Retinal pigment epithelial cell (primary cell): ENCODE results near the gene GLCE.
A peak's percentile ranks its signal among the peaks of the same experiment; 100 is the strongest.

Experiments
- DNase-seq: peaks from one replicate; pipeline ENCODE4 v3.0.0-alpha.2; 2010; ENCODE audit warnings: low read depth
- H3K4me3 ChIP-seq: 2 replicates; pipeline ENCODE4 v1.5.1; 2011; ENCODE audit warnings: mild to moderate bottlenecking, low read length, control low read depth, moderate library complexity
- TF ChIP-seq, protein P1 (sequence below): conservative IDR thresholded peaks from 2 replicates; pipeline ENCODE4 v1.5.1; 2011; ENCODE audit warnings: low read depth, low read length, control low read depth, inconsistent platforms

GLCE gene

DNA sequence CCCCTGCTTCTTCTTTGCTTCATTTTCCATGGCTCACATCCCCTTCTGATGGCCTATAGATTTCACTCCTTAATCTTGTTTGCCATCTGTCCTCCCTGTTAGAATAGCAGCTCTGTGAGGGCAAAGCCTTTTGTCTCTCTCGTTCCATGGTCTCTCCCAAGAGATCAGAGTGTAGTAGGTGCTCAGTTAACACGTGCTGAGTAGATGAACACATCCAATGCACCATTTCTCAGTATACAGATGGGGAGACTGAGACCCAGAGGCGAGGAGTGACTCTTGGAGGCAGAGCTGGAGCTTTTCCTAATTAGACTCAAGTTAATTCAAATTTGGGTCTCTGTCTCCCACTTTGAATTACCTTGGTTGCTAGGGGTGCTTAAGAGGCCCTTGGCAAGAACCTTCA lies 142.5 kb downstream of the GLCE start:
- H3K4me3 ChIP-seq = no peak overlapping the region
- no peak for DNase-seq
- TF ChIP-seq, protein P1, sequence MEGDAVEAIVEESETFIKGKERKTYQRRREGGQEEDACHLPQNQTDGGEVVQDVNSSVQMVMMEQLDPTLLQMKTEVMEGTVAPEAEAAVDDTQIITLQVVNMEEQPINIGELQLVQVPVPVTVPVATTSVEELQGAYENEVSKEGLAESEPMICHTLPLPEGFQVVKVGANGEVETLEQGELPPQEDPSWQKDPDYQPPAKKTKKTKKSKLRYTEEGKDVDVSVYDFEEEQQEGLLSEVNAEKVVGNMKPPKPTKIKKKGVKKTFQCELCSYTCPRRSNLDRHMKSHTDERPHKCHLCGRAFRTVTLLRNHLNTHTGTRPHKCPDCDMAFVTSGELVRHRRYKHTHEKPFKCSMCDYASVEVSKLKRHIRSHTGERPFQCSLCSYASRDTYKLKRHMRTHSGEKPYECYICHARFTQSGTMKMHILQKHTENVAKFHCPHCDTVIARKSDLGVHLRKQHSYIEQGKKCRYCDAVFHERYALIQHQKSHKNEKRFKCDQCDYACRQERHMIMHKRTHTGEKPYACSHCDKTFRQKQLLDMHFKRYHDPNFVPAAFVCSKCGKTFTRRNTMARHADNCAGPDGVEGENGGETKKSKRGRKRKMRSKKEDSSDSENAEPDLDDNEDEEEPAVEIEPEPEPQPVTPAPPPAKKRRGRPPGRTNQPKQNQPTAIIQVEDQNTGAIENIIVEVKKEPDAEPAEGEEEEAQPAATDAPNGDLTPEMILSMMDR = no peak

DNA sequence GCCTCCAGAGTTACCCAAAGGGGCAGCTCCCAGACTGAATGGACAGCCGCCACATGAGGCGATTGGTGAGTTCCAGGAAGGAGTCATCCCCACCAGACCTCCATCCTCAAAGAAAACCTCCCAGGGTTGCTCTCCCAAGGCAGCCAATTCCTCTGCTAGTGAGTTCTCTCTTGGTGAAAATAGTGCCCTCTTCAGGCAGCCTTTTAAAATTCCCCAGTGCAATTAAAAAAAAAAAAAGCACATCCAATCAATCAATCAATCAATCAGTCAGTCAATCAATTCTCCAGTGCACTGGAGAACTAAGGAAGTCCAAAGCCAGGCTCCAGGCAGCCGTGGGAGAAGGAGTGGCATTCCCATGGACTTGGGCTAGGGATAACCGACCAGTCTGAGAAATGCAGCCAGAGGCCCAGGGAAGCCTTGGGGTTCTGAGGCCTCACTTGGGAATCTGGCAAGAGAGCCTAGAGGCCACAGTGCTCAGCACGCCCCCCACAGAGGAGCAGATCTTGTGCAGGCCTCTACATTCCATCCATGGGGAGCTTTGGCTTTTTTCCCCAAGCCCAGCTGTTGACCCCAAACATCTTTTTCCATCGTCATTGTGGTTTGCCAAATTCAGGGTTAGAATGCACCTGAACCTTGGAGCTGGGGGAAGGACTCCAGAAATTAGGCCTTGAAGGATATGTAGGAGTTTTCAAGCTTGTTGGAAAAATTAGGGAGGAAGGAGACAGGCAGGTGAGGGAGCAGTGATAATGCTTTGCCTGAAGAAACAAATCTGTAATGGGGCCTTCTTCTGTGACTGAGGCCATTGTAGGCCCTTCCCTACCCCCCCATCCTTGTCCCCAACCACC lies 143.1 kb downstream of the GLCE start:
- TF ChIP-seq, protein P1 = peak; percentile 31
- H3K4me3 ChIP-seq = no peak overlapping the region
- no peak for DNase-seq

DNA sequence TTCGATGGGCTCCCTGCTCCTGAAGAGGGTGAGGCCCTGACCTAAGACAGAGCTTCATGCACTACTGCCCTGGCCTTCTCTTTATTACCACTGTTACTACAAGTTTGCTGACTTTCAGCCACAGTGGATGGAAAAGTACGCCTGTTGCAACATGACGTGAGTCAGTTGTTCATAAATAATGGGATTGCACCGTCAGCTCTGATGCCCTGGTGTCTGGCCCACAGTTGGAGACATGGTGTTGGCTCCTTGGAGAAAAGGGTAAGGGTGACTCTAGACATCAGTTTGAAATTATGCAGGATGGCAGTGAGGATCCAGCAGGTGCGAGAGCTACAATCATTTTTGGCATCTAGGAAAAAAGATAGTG lies 143.7 kb downstream of the GLCE start:
- TF ChIP-seq, protein P1 = no peak
- no peak for DNase-seq
- no peak overlapping the region for H3K4me3 ChIP-seq

DNA sequence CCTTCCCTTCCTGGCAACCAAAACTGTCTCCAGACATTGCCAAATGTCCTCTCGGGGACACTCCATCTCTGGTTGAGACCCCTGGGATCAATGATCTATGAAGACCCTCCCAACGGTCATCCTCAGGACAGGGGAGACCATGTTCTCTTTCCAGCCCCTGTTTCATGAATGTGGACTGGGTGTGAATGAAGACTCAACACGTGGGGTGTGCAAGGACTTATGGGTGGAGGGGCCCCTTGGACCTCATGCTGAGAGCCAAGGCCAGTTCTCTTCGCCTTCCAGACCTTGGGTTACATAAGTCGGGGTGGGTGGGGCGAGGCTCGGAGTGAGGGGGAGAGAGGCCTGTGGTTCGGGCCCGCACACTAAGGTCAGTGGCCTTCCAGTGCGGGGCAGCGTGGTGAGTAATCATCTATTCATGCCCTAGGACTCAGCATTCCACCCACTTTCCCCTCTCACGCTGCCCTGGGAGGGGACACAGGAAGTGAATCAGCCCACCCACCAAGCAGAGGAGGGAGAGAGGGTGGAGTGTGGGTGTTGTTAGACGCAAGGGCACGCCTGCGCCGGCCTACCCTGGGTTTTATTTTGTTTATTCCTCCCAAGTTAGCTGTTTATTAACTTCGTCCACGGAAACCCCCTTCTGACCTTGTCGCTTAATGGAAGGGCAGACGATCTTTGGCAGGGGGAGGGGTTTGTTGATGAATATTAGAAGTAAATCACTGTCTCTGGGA lies 144.9 kb downstream of the GLCE start:
- no peak for DNase-seq
- TF ChIP-seq, protein P1 = no peak

DNA sequence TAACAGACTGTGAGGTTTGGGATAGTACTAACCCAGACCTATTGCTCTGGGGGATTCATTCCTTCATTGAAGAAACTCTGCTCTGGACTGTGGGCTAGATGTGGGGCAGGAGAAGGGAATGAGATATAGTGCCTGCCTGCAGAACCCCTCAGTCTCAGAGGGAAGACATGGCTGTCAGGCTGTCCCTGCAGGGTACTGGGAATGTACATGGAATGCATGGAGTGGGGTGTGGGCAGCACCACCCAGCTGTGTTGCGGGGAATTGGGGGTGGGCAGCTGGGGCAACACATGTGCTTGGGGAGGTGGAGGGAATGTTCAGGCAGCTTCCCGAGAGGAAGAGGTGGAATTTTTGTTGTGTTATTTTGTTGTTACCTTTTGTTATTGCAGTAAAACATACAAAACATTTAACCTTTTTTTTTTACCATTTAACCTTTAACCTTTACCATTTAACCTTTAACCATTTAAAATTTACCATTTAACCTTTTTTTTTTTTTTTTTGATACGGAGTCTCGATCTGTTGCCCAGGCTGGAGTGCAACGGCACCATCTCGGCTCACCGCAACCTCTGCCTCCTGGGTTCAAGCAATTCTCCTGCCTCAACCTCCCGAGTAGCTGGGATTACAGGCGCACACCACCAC lies 145.6 kb downstream of the GLCE start:
- no peak for DNase-seq
- TF ChIP-seq, protein P1 = no peak
- H3K4me3 ChIP-seq = no peak overlapping the region

More for the DNA sequence above, 144.9 kb downstream of the GLCE start:
- H3K4me3 ChIP-seq = no peak overlapping the region

DNA sequence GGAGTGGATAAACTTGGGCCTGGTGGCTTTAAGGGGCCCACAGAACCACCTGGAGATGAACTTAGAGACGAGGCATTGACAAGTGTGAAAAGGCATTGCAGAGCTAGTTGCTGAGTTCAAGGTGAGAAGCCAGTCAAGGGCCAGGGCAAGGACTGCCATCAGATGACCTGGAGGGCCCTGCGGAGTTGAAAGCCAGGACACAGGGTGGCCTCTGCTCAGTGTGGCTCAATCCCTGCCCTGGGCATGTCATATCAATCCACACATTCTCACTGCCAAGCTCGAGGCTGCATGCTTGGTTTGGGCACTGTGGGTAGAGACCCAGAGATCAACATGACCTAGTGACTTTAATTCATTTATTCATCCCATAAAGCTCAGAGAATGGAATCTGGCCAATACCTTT lies 147.5 kb downstream of the GLCE start:
- H3K4me3 ChIP-seq = no peak overlapping the region
- DNase-seq = no peak
- TF ChIP-seq, protein P1 = no peak
